Suppressor macrophage treated with lipopolysaccharide for 1 hour (primary cell): ENCODE measurements around the gene GATA3.

Experiments
- DNase-seq, 3 donors: peaks; one replicate each; pipeline ENCODE4 v3.0.0-alpha.2; 2020 to 2022

The GATA3 gene

GRCh38 chr10:8065651-8066050 is 11.2 kb downstream of the GATA3 start:
- DNase-seq, result no peak

GRCh38 chr10:8066124-8066523 is 11.6 kb downstream of the GATA3 start:
- no peak for DNase-seq

- no peak for DNase-seq
Observed at GRCh38 chr10:8066797-8067196, 12.3 kb downstream of the GATA3 start.

GRCh38 chr10:8069108-8069507 is 14.6 kb downstream of the GATA3 start:
- no peak for DNase-seq

GRCh38 chr10:8069627-8070026 is 15.1 kb downstream of the GATA3 start:
- DNase-seq, result no peak

- DNase-seq, result no peak
Observed at GRCh38 chr10:8070440-8070839, 16.0 kb downstream of the GATA3 start.

GRCh38 chr10:8071006-8071405 is 16.5 kb downstream of the GATA3 start:
- DNase-seq, result no peak

- DNase-seq, result no peak
Observed at GRCh38 chr10:8071666-8072065, 17.2 kb downstream of the GATA3 start.

- DNase-seq, result no peak
Observed at GRCh38 chr10:8072211-8072610, 17.7 kb downstream of the GATA3 start.

- DNase-seq, result peak in 1 of 3 donors; percentile 37
Observed at GRCh38 chr10:8073691-8074416, 19.4 kb downstream of the GATA3 start.

GRCh38 chr10:8074881-8075280 is 20.4 kb downstream of the GATA3 start:
- no peak for DNase-seq

GRCh38 chr10:8075282-8076260 is 21.1 kb downstream of the GATA3 start:
- DNase-seq, result no peak

- DNase-seq, result peak in 2 of 3 donors; percentile 43 to 45
Observed at GRCh38 chr10:8076933-8077332, 22.4 kb downstream of the GATA3 start.

- DNase-seq, result no peak
Observed at GRCh38 chr10:8078027-8078426, 23.5 kb downstream of the GATA3 start.

- DNase-seq, result no peak
Observed at GRCh38 chr10:8079126-8079525, 24.6 kb downstream of the GATA3 start.

- DNase-seq, result no peak
Observed at GRCh38 chr10:8084799-8085198, 30.3 kb downstream of the GATA3 start.

- peak; percentile 17 to 34 (median 23) for DNase-seq
Observed at GRCh38 chr10:8085251-8085650, 30.8 kb downstream of the GATA3 start.

GRCh38 chr10:8086315-8086714 is 31.8 kb downstream of the GATA3 start:
- DNase-seq, result no peak

GRCh38 chr10:8088504-8088903 is 34.0 kb downstream of the GATA3 start:
- DNase-seq, result peak in 2 of 3 donors; percentile 22 to 39

GRCh38 chr10:8092428-8092827 is 37.9 kb downstream of the GATA3 start:
- no peak for DNase-seq

GRCh38 chr10:8095959-8096358 is 41.5 kb downstream of the GATA3 start:
- no peak for DNase-seq

- DNase-seq, result no peak
Observed at GRCh38 chr10:8096931-8097330, 42.4 kb downstream of the GATA3 start.

- no peak for DNase-seq
Observed at GRCh38 chr10:8100366-8100765, 45.9 kb downstream of the GATA3 start.
